SK-N-SH (cell line): ENCODE results near the gene MGAT4A. TPM values are rescaled to one million over a fixed set of nuclear protein-coding genes. Genes with fewer than 3 reads are reported as not detected.

ENCODE experiments used
- CTCF ChIA-PET: fragments of 300-600, 350-600 bp; formaldehyde crosslinking; extraction: SDS; loops from one replicate; lab custom pipeline; 2021; lab: Yijun Ruan, JAX
- POLR2A ChIA-PET: fragments of 350-600 bp; sonication (Branson Sonifier 250); formaldehyde crosslinking; extraction: SDS; loops from one replicate; lab custom pipeline; 2020; ENCODE audit warnings: antibody characterized with exemption, inconsistent platforms; lab: Yijun Ruan, JAX
- DNase-seq: peaks from one replicate; pipeline ENCODE4 v3.0.0; 2012
- H2AFZ ChIP-seq: fragments of 200-600 bp; sonication (generic); 2 replicates; pipeline ENCODE4 v1.8.1; 2016; ENCODE audit warnings: antibody characterized with exemption, mild to moderate bottlenecking, low read depth
- H3F3A ChIP-seq: fragments of 200-600 bp; sonication (generic); replicated peaks from 2 replicates; pipeline ENCODE3; 2016; ENCODE audit warnings: antibody characterized with exemption, mild to moderate bottlenecking; ENCODE audit not compliant: insufficient read depth
- H3K27ac ChIP-seq, 2 experiments: fragments of 200-500 bp in 1 of 2; fragments of 200-600 bp in 1 of 2; sonication (Bioruptor generic) in 1 of 2; sonication (generic), shearing (Covaris generic) in 1 of 2; 2 replicates each; pipeline versions ENCODE4 v1.5.1 to v1.6.1; 2014 to 2016; ENCODE audit warnings: low read depth in 2 of 2, inconsistent platforms in 1 of 2, low read length in 1 of 2, mild to moderate bottlenecking in 1 of 2, mixed read lengths in 1 of 2
- H3K27me3 ChIP-seq: fragments of 200-600 bp; sonication (generic), shearing (Covaris generic); 2 replicates; pipeline ENCODE4 v1.6.1; 2016; ENCODE audit warnings: mixed run types; ENCODE audit not compliant: insufficient read depth
- H3K36me3 ChIP-seq, 2 experiments: fragments of 200-500 bp in 1 of 2; fragments of 200-600 bp in 1 of 2; sonication (Bioruptor generic) in 1 of 2; sonication (generic) in 1 of 2; replicated peaks in 1 of 2; 2 replicates each; pipeline versions ENCODE3 to v1.5.1; 2014 to 2016; ENCODE audit warnings: low read length in 1 of 2, mild to moderate bottlenecking in 1 of 2; ENCODE audit not compliant: insufficient read depth in 2 of 2, control insufficient read depth in 1 of 2
- H3K4me1 ChIP-seq, 2 experiments: fragments of 200-500 bp in 1 of 2; fragments of 200-600 bp in 1 of 2; sonication (Bioruptor generic) in 1 of 2; sonication (generic), shearing (Covaris generic) in 1 of 2; 2 replicates each; pipeline versions ENCODE4 v1.5.1 to v1.6.1; 2014 to 2016; ENCODE audit warnings: low read depth in 1 of 2, low read length in 1 of 2, mixed run types in 1 of 2; ENCODE audit not compliant: insufficient read depth in 2 of 2, control insufficient read depth in 1 of 2
- H3K4me2 ChIP-seq: fragments of 200-600 bp; sonication (generic), shearing (Covaris generic); 2 replicates; pipeline ENCODE4 v1.6.1; 2017; ENCODE audit warnings: mixed run types
- H3K4me3 ChIP-seq, 2 experiments: fragments of 200-500 bp in 1 of 2; fragments of 200-600 bp in 1 of 2; sonication (Bioruptor generic) in 1 of 2; sonication (generic), shearing (Covaris generic) in 1 of 2; 2 replicates each; pipeline versions ENCODE4 v1.5.1 to v1.8.1; 2014 to 2016; ENCODE audit warnings: low read depth in 2 of 2, inconsistent platforms in 1 of 2, low read length in 1 of 2, mild to moderate bottlenecking in 1 of 2, mixed read lengths in 1 of 2, moderate library complexity in 1 of 2
- H3K79me2 ChIP-seq: fragments of 200-600 bp; sonication (generic); 2 replicates; pipeline ENCODE4 v1.8.1; 2017; ENCODE audit warnings: mild to moderate bottlenecking; ENCODE audit not compliant: insufficient read depth
- H3K9ac ChIP-seq: fragments of 200-600 bp; sonication (generic); 2 replicates; pipeline ENCODE4 v1.6.1; 2017; ENCODE audit warnings: mixed run types
- H3K9me2 ChIP-seq: fragments of 200-600 bp; sonication (generic); 2 replicates; pipeline ENCODE4 v1.6.1; 2017; ENCODE audit warnings: mixed run types
- H3K9me3 ChIP-seq: fragments of 200-600 bp; sonication (generic); 2 replicates; pipeline ENCODE4 v1.6.1; 2017; ENCODE audit warnings: mixed run types, mild to moderate bottlenecking, moderate library complexity
- H4K20me1 ChIP-seq: fragments of 200-600 bp; sonication (generic); 2 replicates; pipeline ENCODE4 v1.6.1; 2017; ENCODE audit warnings: mild to moderate bottlenecking, mixed run types; ENCODE audit not compliant: insufficient read depth
- ELF1 ChIP-seq: IDR thresholded peaks from 2 replicates; pipeline ENCODE4 v1.4.0; 2012
- FOXJ3 ChIP-seq: sonication (generic); formaldehyde crosslinking; IDR thresholded peaks from 2 replicates; pipeline ENCODE4 v1.5.1; 2020; ENCODE audit warnings: mild to moderate bottlenecking, missing genetic modification reagents
- GABPA ChIP-seq: IDR thresholded peaks from 2 replicates; pipeline ENCODE4 v1.4.0; 2012; ENCODE audit warnings: low read depth, mild to moderate bottlenecking
- JUND ChIP-seq: IDR thresholded peaks from 2 replicates; pipeline ENCODE4 v1.4.0; 2012
- RAD21 ChIP-seq: IDR thresholded peaks from 2 replicates; pipeline ENCODE4 v1.6.1; 2012; ENCODE audit warnings: mild to moderate bottlenecking, low read length
- RFX5 ChIP-seq: IDR thresholded peaks from 2 replicates; pipeline ENCODE4 v1.6.1; 2012; ENCODE audit warnings: mild to moderate bottlenecking, improper control_type of control experiment, low read length
- TCF12 ChIP-seq: IDR thresholded peaks from 2 replicates; pipeline ENCODE4 v1.4.0; 2012
- WGBS: methylation state at CpG from one replicate; pipeline ENCODE4 v1.1.6; 2017; ENCODE audit warnings: low lambda C conversion rate; 5-methylcytosine and 5-hydroxymethylcytosine counted together
- polyA plus RNA-seq, 3 experiments: library from polyadenylated mRNA; depleted of rRNA; stranded (reverse); fragments of >200 nt; gene quantifications; 2 replicates each; pipeline ENCODE4 v1.2.3, GENCODE V29; 2012
- TF ChIP-seq, protein P1 (sequence below): IDR thresholded peaks from 2 replicates; pipeline ENCODE4 v1.6.1; 2012; ENCODE audit warnings: mild to moderate bottlenecking, low read depth, low read length, moderate library complexity
- TF ChIP-seq, protein P2 (sequence below): fragments of 200-600 bp; sonication (generic); IDR thresholded peaks from 2 replicates; pipeline ENCODE4 v1.6.1; 2017; ENCODE audit warnings: antibody characterized with exemption, mild to moderate bottlenecking, moderate library complexity

MGAT4A gene
- polyA plus RNA-seq, 1 of the 3 experiments (the other 2 are of a cell fraction): 0.07 TPM

DNA sequence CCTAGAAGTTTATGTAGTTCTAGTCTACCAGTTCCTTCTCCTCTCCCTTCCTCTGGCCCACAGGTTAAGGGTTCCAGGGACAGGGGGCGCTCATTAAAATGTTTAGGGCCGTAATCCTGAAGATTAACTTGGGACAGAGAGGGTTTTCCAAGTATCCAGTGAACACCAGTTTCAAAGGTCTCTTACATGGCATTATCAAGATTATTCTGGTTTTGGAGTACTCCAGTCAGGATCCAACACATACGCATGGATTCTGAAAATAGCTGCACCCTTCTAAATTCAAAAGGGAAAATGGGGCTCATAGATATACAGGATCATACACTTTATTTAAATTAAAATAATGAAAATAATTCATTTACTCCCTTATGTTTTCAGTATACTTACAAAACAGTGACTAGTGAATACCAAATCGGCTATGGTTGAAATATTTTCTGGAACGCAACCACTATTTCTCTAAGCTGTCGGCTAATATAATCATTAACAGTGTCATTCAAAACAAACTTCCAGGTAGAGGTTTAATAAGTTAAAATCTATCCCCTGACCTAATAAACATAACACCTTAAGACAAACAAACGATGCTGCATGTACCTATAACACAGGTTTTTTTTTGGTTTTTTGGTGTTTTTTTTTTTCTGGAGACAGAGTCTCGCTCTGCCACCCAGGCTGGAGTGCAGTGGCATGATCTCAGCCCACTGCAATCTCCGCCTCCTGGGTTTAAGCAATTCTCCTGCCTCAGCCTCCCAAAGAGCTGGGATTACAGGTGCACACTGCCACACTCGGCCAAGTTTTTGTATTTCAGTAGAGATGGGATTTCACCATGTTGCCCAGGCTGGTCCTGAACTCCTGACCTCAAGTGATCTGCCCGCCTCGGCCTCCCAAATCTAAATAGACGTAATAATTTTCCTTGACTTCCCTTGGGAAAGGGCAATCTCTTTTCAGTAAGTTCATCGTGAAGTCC, 44.7 kb downstream of the MGAT4A start:
- WGBS: 62% methylated on average over 12 of the region's 14 CpGs
- Histone ChIP-seq H2AFZ (no peak overlapping the region), H4K20me1 (no peaks in the 10 kb centered on the region), H3K4me1 (no peaks in the 10 kb centered on the region), H3K27ac (no peak overlapping the region), H3K4me2 (no peak overlapping the region), H3K79me2 (no peaks in the 10 kb centered on the region), H3K9me3 (no peaks in the 10 kb centered on the region), H3K4me3 (no peak overlapping the region), H3F3A (no peaks in the 10 kb centered on the region), H3K9me2 (no peaks in the 10 kb centered on the region), H3K36me3 (no peaks in the 10 kb centered on the region), H3K9ac (no peak overlapping the region), H3K27me3 (no peaks in the 10 kb centered on the region; the same call in 1 of the 2 replicates)
- POLR2A ChIA-PET: no interaction called here
- no peak for TF ChIP-seq FOXJ3 (CRISPR knock-in tag)
- TF ChIP-seq RAD21: no peak
- TF ChIP-seq ELF1: no peak
- no peak for TF ChIP-seq GABPA
- no peak for TF ChIP-seq JUND
- TF ChIP-seq TCF12: no peak
- TF ChIP-seq RFX5: no peak
- TF ChIP-seq, protein P1, sequence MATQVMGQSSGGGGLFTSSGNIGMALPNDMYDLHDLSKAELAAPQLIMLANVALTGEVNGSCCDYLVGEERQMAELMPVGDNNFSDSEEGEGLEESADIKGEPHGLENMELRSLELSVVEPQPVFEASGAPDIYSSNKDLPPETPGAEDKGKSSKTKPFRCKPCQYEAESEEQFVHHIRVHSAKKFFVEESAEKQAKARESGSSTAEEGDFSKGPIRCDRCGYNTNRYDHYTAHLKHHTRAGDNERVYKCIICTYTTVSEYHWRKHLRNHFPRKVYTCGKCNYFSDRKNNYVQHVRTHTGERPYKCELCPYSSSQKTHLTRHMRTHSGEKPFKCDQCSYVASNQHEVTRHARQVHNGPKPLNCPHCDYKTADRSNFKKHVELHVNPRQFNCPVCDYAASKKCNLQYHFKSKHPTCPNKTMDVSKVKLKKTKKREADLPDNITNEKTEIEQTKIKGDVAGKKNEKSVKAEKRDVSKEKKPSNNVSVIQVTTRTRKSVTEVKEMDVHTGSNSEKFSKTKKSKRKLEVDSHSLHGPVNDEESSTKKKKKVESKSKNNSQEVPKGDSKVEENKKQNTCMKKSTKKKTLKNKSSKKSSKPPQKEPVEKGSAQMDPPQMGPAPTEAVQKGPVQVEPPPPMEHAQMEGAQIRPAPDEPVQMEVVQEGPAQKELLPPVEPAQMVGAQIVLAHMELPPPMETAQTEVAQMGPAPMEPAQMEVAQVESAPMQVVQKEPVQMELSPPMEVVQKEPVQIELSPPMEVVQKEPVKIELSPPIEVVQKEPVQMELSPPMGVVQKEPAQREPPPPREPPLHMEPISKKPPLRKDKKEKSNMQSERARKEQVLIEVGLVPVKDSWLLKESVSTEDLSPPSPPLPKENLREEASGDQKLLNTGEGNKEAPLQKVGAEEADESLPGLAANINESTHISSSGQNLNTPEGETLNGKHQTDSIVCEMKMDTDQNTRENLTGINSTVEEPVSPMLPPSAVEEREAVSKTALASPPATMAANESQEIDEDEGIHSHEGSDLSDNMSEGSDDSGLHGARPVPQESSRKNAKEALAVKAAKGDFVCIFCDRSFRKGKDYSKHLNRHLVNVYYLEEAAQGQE: no peak
- CTCF ChIA-PET: interaction anchor here (1.0 kb wide), 1 partner anchor 804 kb away, joined by 4 read pairs; the partner anchor contains the start of gene REV1
- no peak for DNase-seq

DNA sequence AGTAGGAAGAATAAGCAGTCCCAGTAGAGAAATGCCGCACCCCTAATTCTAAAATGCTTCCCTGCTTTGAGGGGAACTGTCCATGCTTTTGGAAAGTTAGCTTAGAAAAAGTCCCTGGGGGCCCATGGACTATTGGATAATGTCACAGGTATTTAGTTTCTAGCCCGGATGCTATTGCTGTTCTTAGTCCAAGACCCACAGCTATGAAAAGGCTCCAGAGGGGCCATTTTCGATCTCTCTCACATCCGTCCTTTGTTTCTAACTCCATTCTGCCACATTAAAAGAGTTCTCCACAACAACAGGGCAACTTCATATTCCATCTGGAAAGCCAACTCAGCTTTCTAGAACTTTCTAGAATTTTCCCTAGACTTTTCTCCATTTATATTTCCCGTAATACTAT, 47.2 kb downstream of the MGAT4A start:
- Histone ChIP-seq H2AFZ (no peak overlapping the region), H3K79me2 (no peaks in the 10 kb centered on the region)
- TF ChIP-seq, protein P2, sequence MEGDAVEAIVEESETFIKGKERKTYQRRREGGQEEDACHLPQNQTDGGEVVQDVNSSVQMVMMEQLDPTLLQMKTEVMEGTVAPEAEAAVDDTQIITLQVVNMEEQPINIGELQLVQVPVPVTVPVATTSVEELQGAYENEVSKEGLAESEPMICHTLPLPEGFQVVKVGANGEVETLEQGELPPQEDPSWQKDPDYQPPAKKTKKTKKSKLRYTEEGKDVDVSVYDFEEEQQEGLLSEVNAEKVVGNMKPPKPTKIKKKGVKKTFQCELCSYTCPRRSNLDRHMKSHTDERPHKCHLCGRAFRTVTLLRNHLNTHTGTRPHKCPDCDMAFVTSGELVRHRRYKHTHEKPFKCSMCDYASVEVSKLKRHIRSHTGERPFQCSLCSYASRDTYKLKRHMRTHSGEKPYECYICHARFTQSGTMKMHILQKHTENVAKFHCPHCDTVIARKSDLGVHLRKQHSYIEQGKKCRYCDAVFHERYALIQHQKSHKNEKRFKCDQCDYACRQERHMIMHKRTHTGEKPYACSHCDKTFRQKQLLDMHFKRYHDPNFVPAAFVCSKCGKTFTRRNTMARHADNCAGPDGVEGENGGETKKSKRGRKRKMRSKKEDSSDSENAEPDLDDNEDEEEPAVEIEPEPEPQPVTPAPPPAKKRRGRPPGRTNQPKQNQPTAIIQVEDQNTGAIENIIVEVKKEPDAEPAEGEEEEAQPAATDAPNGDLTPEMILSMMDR: no peak
- no peak for TF ChIP-seq FOXJ3 (CRISPR knock-in tag)
- TF ChIP-seq, all 33 proteins: peak for 0
- H3K4me2 ChIP-seq: no peak overlapping the region
- ChIA-PET POLR2A (no interaction called here), CTCF (no interaction called here)
- H3K9ac ChIP-seq: no peak overlapping the region
- 66% methylated on average over 5 of the region's 5 CpGs for WGBS
- no peaks in the 10 kb centered on the region for H4K20me1 ChIP-seq
- no peaks in the 10 kb centered on the region for H3K9me2 ChIP-seq
- H3K27ac ChIP-seq: no peak overlapping the region
- no peaks in the 10 kb centered on the region for H3K27me3 ChIP-seq
- H3K9me3 ChIP-seq: no peaks in the 10 kb centered on the region
- H3F3A ChIP-seq: no peaks in the 10 kb centered on the region
- H3K4me3 ChIP-seq: no peak overlapping the region
- no peak for DNase-seq
- H3K36me3 ChIP-seq: no peaks in the 10 kb centered on the region
- no peaks in the 10 kb centered on the region for H3K4me1 ChIP-seq
